WTC11 (cell line): ENCODE results near the gene CIT. TPM values are rescaled to one million over a fixed set of nuclear protein-coding genes. Genes with fewer than 3 reads are reported as not detected.
"Not testable (repeated sequence)": the region's sequence is repeated elsewhere in the genome, so short reads cannot be mapped to it uniquely, and the experiment has no call there.

Experiments used
- ATAC-seq: fragments of 200-7000 bp; cut with Tn5 transposase; 2 replicates; pipeline ENCODE4 v1.10.0; 2021; ENCODE audit warnings: mild to moderate bottlenecking, moderate library complexity
- CTCF ChIA-PET: fragments of 300-600 bp; sonication (Branson Sonifier 250); formaldehyde crosslinking; loops from one replicate; lab custom pipeline; 2021; ENCODE audit warnings: antibody characterized with exemption; lab: Charles Lee
- POLR2A ChIA-PET: fragments of 350-600 bp; sonication (Branson Sonifier 250); formaldehyde crosslinking; loops from one replicate; lab custom pipeline; 2021; ENCODE audit warnings: antibody characterized with exemption; lab: Charles Lee
- DNase-seq: peaks from one replicate; pipeline ENCODE4 v3.0.0; 2021; ENCODE audit warnings: low spot score
- H3K27ac Mint-ChIP-seq: 2 replicates; pipeline ENCODE4 v1.8.0; 2021; ENCODE audit warnings: mixed read lengths
- H3K27me3 Mint-ChIP-seq: 2 replicates; pipeline ENCODE4 v1.8.0; 2021; ENCODE audit warnings: low read depth, mild to moderate bottlenecking, moderate library complexity, mixed read lengths
- H3K36me3 Mint-ChIP-seq: 2 replicates; pipeline ENCODE4 v1.8.0; 2021; ENCODE audit warnings: mixed read lengths
- H3K4me1 Mint-ChIP-seq: 2 replicates; pipeline ENCODE4 v1.8.0; 2022; ENCODE audit warnings: mixed read lengths
- H3K4me3 Mint-ChIP-seq: 2 replicates; pipeline ENCODE4 v1.8.0; 2021; ENCODE audit warnings: mild to moderate bottlenecking, moderate library complexity, mixed read lengths
- H3K9me3 Mint-ChIP-seq: 2 replicates; pipeline ENCODE4 v1.8.0; 2021; ENCODE audit warnings: mixed read lengths
- CDX4 ChIP-seq: fragments of 250-450 bp; sonication (Bioruptor Pico); IDR thresholded peaks from 2 replicates; pipeline ENCODE4 v1.9.0; 2021; ENCODE audit warnings: moderate library complexity, mild to moderate bottlenecking, inconsistent platforms, borderline replicate concordance
- FOXK1 ChIP-seq: sonication (generic); formaldehyde crosslinking; IDR thresholded peaks from 2 replicates; pipeline ENCODE4 v1.8.0; 2022; ENCODE audit warnings: mild to moderate bottlenecking, moderate library complexity, missing genetic modification reagents
- FOXP1 ChIP-seq: sonication (generic); formaldehyde crosslinking; IDR thresholded peaks from 2 replicates; pipeline ENCODE4 v1.8.0; 2022; ENCODE audit warnings: missing genetic modification reagents, mild to moderate bottlenecking, moderate library complexity, borderline replicate concordance
- GABPB1 ChIP-seq: sonication (generic); formaldehyde crosslinking; IDR thresholded peaks from 2 replicates; pipeline ENCODE4 v1.8.1; 2023; ENCODE audit warnings: mild to moderate bottlenecking, missing genetic modification reagents
- GRHL2 ChIP-seq: fragments of 250-450 bp; sonication (Bioruptor Pico); IDR thresholded peaks from 2 replicates; pipeline ENCODE4 v1.8.0; 2022; ENCODE audit warnings: mild to moderate bottlenecking, moderate library complexity; ENCODE audit not compliant: insufficient replicate concordance, severe bottlenecking
- IRF1 ChIP-seq: sonication (generic); formaldehyde crosslinking; IDR thresholded peaks from 2 replicates; pipeline ENCODE4 v1.8.0; 2023; ENCODE audit warnings: missing genetic modification reagents
- JUN ChIP-seq: sonication (generic); formaldehyde crosslinking; IDR thresholded peaks from 2 replicates; pipeline ENCODE4 v1.8.0; 2023; ENCODE audit warnings: mild to moderate bottlenecking, missing genetic modification reagents
- NR2C2 ChIP-seq: sonication (generic); formaldehyde crosslinking; IDR thresholded peaks from 2 replicates; pipeline ENCODE4 v1.8.0; 2022; ENCODE audit warnings: mild to moderate bottlenecking, missing genetic modification reagents
- PRDM15 ChIP-seq: sonication (generic); formaldehyde crosslinking; IDR thresholded peaks from 2 replicates; pipeline ENCODE4 v1.8.0; 2022; ENCODE audit warnings: missing genetic modification reagents
- PRRX2 ChIP-seq: fragments of 250-450 bp; sonication (Bioruptor Pico); IDR thresholded peaks from 2 replicates; pipeline ENCODE4 v1.8.0; 2021; ENCODE audit warnings: mild to moderate bottlenecking
- RELA ChIP-seq: sonication (generic); formaldehyde crosslinking; IDR thresholded peaks from 2 replicates; pipeline ENCODE4 v1.8.1; 2022; ENCODE audit warnings: missing genetic modification reagents, mild to moderate bottlenecking, borderline replicate concordance
- SMAD4 ChIP-seq: sonication (generic); formaldehyde crosslinking; IDR thresholded peaks from 2 replicates; pipeline ENCODE4 v1.8.0; 2022; ENCODE audit warnings: mild to moderate bottlenecking, missing genetic modification reagents
- SOX15 ChIP-seq: fragments of 250-450 bp; sonication (Bioruptor Pico); IDR thresholded peaks from 2 replicates; pipeline ENCODE4 v1.9.0; 2021; ENCODE audit warnings: mild to moderate bottlenecking
- TCF7 ChIP-seq: sonication (generic); formaldehyde crosslinking; IDR thresholded peaks from 2 replicates; pipeline ENCODE4 v1.8.0; 2022; ENCODE audit warnings: mild to moderate bottlenecking, low read depth, missing genetic modification reagents, moderate library complexity
- TEAD1 ChIP-seq: sonication (generic); formaldehyde crosslinking; IDR thresholded peaks from 2 replicates; pipeline ENCODE4 v1.8.0; 2022; ENCODE audit warnings: mild to moderate bottlenecking, missing genetic modification reagents
- USF2 ChIP-seq: sonication (generic); formaldehyde crosslinking; IDR thresholded peaks from 2 replicates; pipeline ENCODE4 v1.8.1; 2023; ENCODE audit warnings: mild to moderate bottlenecking, missing genetic modification reagents, moderate library complexity
- ZNF281 ChIP-seq: sonication (generic); formaldehyde crosslinking; IDR thresholded peaks from 2 replicates; pipeline ENCODE4 v1.8.0; 2023; ENCODE audit warnings: mild to moderate bottlenecking, missing genetic modification reagents
- ZNF416 ChIP-seq: fragments of 250-450 bp; sonication (Bioruptor Pico); IDR thresholded peaks from 2 replicates; pipeline ENCODE4 v1.9.0; 2021; ENCODE audit warnings: mild to moderate bottlenecking, inconsistent platforms
- ZNF423 ChIP-seq: fragments of 250-450 bp; sonication (Bioruptor Pico); IDR thresholded peaks from 2 replicates; pipeline ENCODE4 v2.1.2; 2022; ENCODE audit warnings: mild to moderate bottlenecking, moderate library complexity
- ZNF532 ChIP-seq: fragments of 250-450 bp; sonication (Bioruptor Pico); IDR thresholded peaks from 2 replicates; pipeline ENCODE4 v1.9.0; 2021; ENCODE audit warnings: mild to moderate bottlenecking, borderline replicate concordance
- total RNA-seq: library from RNA; stranded (reverse); gene quantifications from 3 replicates; pipeline ENCODE4 v1.2.3, GENCODE V29; 2021

Gene CIT
- total RNA-seq, 1 experiment from 2014 or later, result 65.4 TPM

- TF ChIP-seq ZNF532 (CRISPR knock-in tag), result no peak
- no peak for TF ChIP-seq NR2C2 (CRISPR knock-in tag)
Observed at GRCh38 chr12:119710374-119710964, 166.7 kb downstream of the CIT start (continued).

- DNase-seq, H3K4me1 Mint-ChIP-seq, ATAC-seq, POLR2A ChIA-PET, H3K27me3 Mint-ChIP-seq, H3K27ac Mint-ChIP-seq, H3K9me3 Mint-ChIP-seq, H3K4me3 Mint-ChIP-seq, CTCF ChIA-PET: not testable (repeated sequence)
- peaks cover 73% of the 10 kb centered on the region for H3K36me3 Mint-ChIP-seq
Observed at GRCh38 chr12:119706427-119706826, 170.7 kb downstream of the CIT start.

GRCh38 chr12:119705182-119705581 is 171.9 kb downstream of the CIT start:
- ATAC-seq (no peak), DNase-seq (no peak)
- Mint-ChIP-seq H3K27me3 (no peaks in the 10 kb centered on the region), H3K9me3 (peaks cover 5% of the 10 kb centered on the region), H3K36me3 (peaks cover 69% of the 10 kb centered on the region), H3K27ac (no peak overlapping the region; the same call in 1 of the 2 replicates), H3K4me1 (peaks cover 7% of the 10 kb centered on the region), H3K4me3 (no peak overlapping the region)
- POLR2A ChIA-PET, result no interaction called here
- CTCF ChIA-PET, result no interaction called here
- TF ChIP-seq USF2, result no peak
- TF ChIP-seq PRDM15 (CRISPR knock-in tag), result no peak
- no peak for TF ChIP-seq PRRX2 (CRISPR knock-in tag)
- no peak for TF ChIP-seq JUN (CRISPR knock-in tag)
- TF ChIP-seq RELA (CRISPR knock-in tag), result no peak
- TF ChIP-seq CDX4 (CRISPR knock-in tag), result no peak
- no peak for TF ChIP-seq SMAD4
- TF ChIP-seq FOXP1, result no peak
- no peak for TF ChIP-seq SOX15 (CRISPR knock-in tag)
- no peak for TF ChIP-seq GABPB1 (CRISPR knock-in tag)
- no peak for TF ChIP-seq ZNF423 (CRISPR knock-in tag)
- no peak for TF ChIP-seq TEAD1 (CRISPR knock-in tag)
- no peak for TF ChIP-seq FOXK1 (CRISPR knock-in tag)
- TF ChIP-seq ZNF281 (CRISPR knock-in tag), result no peak
- TF ChIP-seq ZNF416 (CRISPR knock-in tag), result no peak
- no peak for TF ChIP-seq IRF1 (CRISPR knock-in tag)
- TF ChIP-seq GRHL2 (CRISPR knock-in tag), result no peak
- TF ChIP-seq TCF7 (CRISPR knock-in tag), result no peak
